Mucosa of descending colon (tissue), 3 donors: ENCODE measurements around the gene ARHGEF28. TPM values are rescaled to one million over a fixed set of nuclear protein-coding genes. Genes with fewer than 3 reads are reported as not detected.

Experiments used
- ATAC-seq: fragments of 200-7000 bp; cut with Tn5 transposase; one replicate; pipeline ENCODE4 v1.9.1; 2020; ENCODE audit warnings: mild to moderate bottlenecking, moderate library complexity
- DNase-seq, 3 donors: peaks; one replicate each; pipeline ENCODE4 v3.0.0-alpha.2; 2020
- H3K36me3 ChIP-seq: fragments of 200-600 bp; one replicate; pipeline ENCODE4 v1.8.0; 2021; ENCODE audit warnings: low read depth, mild to moderate bottlenecking
- H3K4me1 ChIP-seq: fragments of 200-600 bp; one replicate; pipeline ENCODE4 v1.8.0; 2021; ENCODE audit warnings: low read depth, mild to moderate bottlenecking
- H3K4me3 ChIP-seq: fragments of 200-600 bp; one replicate; pipeline ENCODE4 v1.8.0; 2021; ENCODE audit warnings: mild to moderate bottlenecking
- H3K9me3 ChIP-seq: fragments of 200-600 bp; one replicate; pipeline ENCODE4 v1.8.0; 2021; ENCODE audit warnings: mild to moderate bottlenecking
- CTCF ChIP-seq: fragments of 200-600 bp; IDR thresholded peaks from one replicate; pipeline ENCODE4 v1.8.0; 2022; ENCODE audit warnings: antibody characterized with exemption, mild to moderate bottlenecking
- intact Hi-C, 2 donors: fragments of 100-400 bp; cut with DNase I in 1 of 2; cut with micrococcal nuclease in 1 of 2; formaldehyde crosslinking; loops; one replicate each; pipeline versions ENCODE4 v1.11.0 to v1.11.1; 2022; cut with DNase I, micrococcal nuclease
- total RNA-seq, 3 donors: library from RNA; stranded (reverse); fragmentation: NEBNext Ultra II Directional in 2 of 3; extraction: Animal tissue kit (Norgen Biotek cat#: 25700) in 2 of 3; gene quantifications; one replicate each; pipeline versions ENCODE4 v1.2.1 to v1.2.4, GENCODE V29; 2021 to 2023
- donor health status: DM: no; HTN: no; CAD: no; lungs with moderate emphysema.
- donor health status: DM: no; HTN: no; CAD: no.
- donor health status: DM: no; HTN: yes; CAD: no.

ARHGEF28 gene
- total RNA-seq, 3 donors from 2014 or later: 5.4 to 21.7 (median 11.6) TPM

- no peak for TF ChIP-seq CTCF
- H3K36me3 ChIP-seq: no peaks in the 10 kb centered on the region
- DNase-seq: peak in 1 of 3 donors; percentile 58
- intact Hi-C loops: loop anchor here in 1 of 2 donors (10.0 kb wide), 1 partner anchor 89 kb away; no protein-coding TSS in a partner anchor
- ATAC-seq: peak; percentile 100
- H3K4me1 ChIP-seq: no peaks in the 10 kb centered on the region
- no peaks in the 10 kb centered on the region for H3K9me3 ChIP-seq
- H3K4me3 ChIP-seq: no peak overlapping the region
Measured at GRCh38 chr5:73605223-73606087, 20.5 kb upstream of the ARHGEF28 start.

GRCh38 chr5:73606206-73606753, 19.7 kb upstream of the ARHGEF28 start:
- TF ChIP-seq CTCF: no peak
- intact Hi-C loops: loop anchor here in 1 of 2 donors (10.0 kb wide), 1 partner anchor 89 kb away; no protein-coding TSS in a partner anchor
- Histone ChIP-seq H3K4me3 (no peak overlapping the region), H3K36me3 (no peaks in the 10 kb centered on the region), H3K4me1 (no peaks in the 10 kb centered on the region), H3K9me3 (no peaks in the 10 kb centered on the region)
- ATAC-seq: peak; percentile 27
- no peak for DNase-seq

- H3K4me1 ChIP-seq: no peaks in the 10 kb centered on the region
- TF ChIP-seq CTCF: no peak
- ATAC-seq: no peak
- intact Hi-C loops: loop anchor here in 1 of 2 donors (10.0 kb wide), 1 partner anchor 88 kb away; no protein-coding TSS in a partner anchor
- H3K36me3 ChIP-seq: no peaks in the 10 kb centered on the region
- no peak overlapping the region for H3K4me3 ChIP-seq
- H3K9me3 ChIP-seq: no peaks in the 10 kb centered on the region
- no peak for DNase-seq
Measured at GRCh38 chr5:73607228-73607627, 18.8 kb upstream of the ARHGEF28 start.

GRCh38 chr5:73612799-73613198, 13.2 kb upstream of the ARHGEF28 start:
- no peak overlapping the region for H3K4me3 ChIP-seq
- intact Hi-C loops: no loop called here
- no peak for DNase-seq
- H3K9me3 ChIP-seq: no peaks in the 10 kb centered on the region
- H3K4me1 ChIP-seq: peaks cover 2% of the 10 kb centered on the region
- no peaks in the 10 kb centered on the region for H3K36me3 ChIP-seq
- no peak for TF ChIP-seq CTCF
- peak; percentile 24 for ATAC-seq

- intact Hi-C loops: no loop called here
- no peak for TF ChIP-seq CTCF
- DNase-seq (peak in 1 of 3 donors; percentile 23), ATAC-seq (peak; percentile 80)
- H3K4me3 ChIP-seq: no peak overlapping the region
- no peaks in the 10 kb centered on the region for H3K36me3 ChIP-seq
- no peaks in the 10 kb centered on the region for H3K9me3 ChIP-seq
- peaks cover 3% of the 10 kb centered on the region for H3K4me1 ChIP-seq
Measured at GRCh38 chr5:73615085-73615484, 10.9 kb upstream of the ARHGEF28 start.
